D341Med (cell line): ENCODE results near the gene TMEM165.

Source experiments
- DNase-seq: peaks from one replicate; pipeline ENCODE4 v3.0.0; 2012; ENCODE audit warnings: low spot score

Gene TMEM165

GRCh38 chr4:55458164-55458563, 62.4 kb downstream of the TMEM165 start:
- no peak for DNase-seq

GRCh38 chr4:55458611-55459010, 62.9 kb downstream of the TMEM165 start:
- DNase-seq = no peak

GRCh38 chr4:55466001-55466400, 70.2 kb downstream of the TMEM165 start:
- DNase-seq = no peak

- no peak for DNase-seq
These were observed 73.0 kb downstream of the TMEM165 start for GRCh38 chr4:55468724-55469123.

GRCh38 chr4:55469979-55470378, 74.2 kb downstream of the TMEM165 start:
- no peak for DNase-seq
